GM15510 (cell line): ENCODE measurements around the gene TIAM1.

Experiments
- POLR2A ChIP-seq: IDR thresholded peaks from 3 replicates; pipeline ENCODE4 v1.6.1; 2011; ENCODE audit warnings: borderline replicate concordance; ENCODE audit not compliant: insufficient read length; ENCODE audit errors: extremely low read depth

Gene TIAM1

GRCh38 chr21:31176725-31177124 lies 167.3 kb downstream of the TIAM1 start:
- no peak for TF ChIP-seq POLR2A

DNA sequence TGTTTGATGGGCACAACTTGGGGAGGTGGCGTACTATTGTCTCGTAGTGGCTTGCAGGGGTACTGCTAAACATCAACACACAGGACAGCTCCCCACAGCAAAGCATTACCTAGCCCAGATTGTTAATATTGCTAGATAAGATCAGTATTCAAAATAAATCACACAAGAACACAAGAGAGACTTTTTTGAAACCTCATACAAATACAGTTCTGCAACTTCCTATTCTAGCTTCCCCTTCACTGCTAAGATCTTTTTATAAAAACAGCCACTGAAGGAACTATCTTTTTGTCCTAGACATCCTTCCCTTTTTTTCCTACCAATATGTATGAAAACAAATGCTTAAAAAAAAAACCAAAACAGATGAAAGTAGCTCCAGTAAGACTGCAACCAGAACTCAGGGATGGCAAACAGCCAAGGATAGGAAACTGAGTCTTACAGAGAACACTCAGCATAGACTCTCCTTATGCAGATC lies 167.9 kb downstream of the TIAM1 start:
- TF ChIP-seq POLR2A = no peak

GRCh38 chr21:31173881-31174555 lies 170.0 kb downstream of the TIAM1 start:
- TF ChIP-seq POLR2A = no peak

DNA sequence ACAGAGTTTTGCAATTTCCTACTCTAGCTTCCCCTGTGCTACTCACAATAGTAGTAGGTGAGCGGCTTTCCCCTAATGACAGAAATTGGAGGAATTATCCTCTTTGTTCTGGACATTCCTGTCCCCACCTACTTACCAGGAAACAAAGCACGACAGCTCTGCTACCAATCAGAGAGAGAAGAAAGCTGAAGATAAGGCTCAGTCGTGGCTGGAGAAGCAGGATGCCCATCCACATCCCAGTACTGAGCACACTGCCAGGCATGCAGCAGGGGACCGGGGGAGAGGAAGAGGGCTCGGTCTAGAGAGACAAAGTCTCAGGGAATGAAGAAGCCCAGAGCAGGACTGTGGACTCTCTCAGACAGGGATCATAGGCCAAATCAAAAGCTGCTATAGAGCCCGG lies 171.7 kb downstream of the TIAM1 start:
- no peak for TF ChIP-seq POLR2A

DNA sequence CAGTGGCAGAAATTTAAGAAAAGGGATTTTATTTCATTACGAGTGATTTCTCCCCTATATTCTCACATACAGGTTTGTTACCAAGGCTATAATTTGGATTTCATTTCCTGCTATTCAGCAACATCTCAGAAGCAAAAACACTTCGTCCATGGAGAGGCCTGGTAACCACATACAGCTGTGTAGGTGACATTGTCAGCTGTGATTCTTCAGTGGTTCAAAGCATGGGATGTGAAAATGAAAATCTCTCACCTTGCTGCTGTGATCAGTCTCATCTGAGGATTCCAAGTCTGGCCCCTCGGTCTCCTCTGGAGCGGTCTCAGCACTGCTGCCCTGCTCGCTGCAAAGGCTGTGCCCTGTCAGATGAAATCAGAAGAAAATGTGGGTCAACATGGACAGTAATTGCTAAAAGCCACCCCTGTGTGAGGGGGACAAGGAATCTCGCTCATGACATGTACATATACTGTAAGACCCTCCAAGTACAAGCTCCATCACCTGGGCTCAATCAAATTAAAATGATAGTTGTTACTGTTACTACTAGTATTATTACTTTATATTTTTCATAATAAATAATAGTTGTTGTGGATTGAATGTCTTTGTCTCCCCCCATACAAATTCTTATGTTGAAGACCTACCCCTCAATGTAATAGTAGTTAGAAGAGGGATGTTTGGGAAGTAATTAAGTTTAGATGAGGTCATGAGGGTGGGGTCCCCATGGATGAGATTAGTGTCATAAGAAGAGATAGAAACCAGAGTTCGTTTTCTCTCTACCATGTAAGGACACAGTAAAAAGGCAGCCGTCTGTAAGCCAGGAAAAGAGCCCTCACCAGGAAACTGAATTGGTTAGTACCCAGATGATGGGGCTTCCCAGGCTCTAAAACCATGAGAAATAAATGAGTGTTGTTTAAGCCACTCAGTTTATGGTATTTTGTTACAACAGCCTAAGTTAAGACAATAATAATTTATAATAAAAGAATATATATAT lies 179.1 kb downstream of the TIAM1 start:
- TF ChIP-seq POLR2A = no peak

DNA sequence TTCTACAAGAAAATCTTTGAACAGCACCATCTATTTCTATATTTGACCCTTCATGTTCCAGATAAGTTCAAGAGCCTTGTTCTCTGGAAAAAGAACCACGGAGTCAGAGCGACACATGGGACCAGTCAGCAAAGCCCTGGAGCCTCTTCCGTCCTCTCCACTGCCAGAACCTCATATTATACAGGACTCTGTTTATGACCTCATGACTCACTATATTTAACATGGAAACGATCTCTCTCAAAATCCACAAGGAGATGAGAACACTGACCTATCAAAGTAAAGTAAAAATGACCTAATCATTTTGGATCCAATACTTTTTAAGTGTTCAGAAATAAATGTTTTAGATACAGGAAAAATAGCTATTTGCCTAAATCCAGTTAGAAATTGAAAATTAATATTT lies 181.2 kb downstream of the TIAM1 start:
- TF ChIP-seq POLR2A = no peak

DNA sequence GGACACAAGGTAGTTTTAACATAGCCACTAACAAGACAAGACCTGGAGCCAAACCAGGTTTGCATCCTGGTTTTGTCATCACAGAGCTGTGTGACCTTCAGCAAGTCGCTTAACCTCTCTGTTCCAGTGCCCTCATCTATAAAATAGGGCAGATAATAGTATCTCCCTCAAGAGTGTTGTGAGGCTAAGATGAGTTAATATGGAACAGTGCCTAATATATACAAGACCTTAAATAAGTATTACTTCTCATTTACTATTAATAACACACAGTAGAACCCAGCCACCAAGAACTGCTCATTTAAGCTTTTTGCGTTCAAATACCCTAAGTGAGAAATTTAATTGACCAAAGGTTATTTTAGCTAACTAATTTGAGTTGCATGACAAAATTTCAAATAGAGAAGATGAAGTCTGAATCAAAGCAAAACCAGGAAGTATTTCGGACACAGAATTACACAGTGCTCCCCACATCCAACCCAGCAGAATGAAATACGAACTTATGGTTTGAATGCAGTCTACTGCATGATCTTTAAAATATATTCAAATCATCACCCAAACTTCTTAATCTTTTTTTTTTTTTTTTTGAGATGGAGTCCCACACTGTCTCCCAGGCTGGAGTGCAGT lies 181.9 kb downstream of the TIAM1 start:
- no peak for TF ChIP-seq POLR2A

DNA sequence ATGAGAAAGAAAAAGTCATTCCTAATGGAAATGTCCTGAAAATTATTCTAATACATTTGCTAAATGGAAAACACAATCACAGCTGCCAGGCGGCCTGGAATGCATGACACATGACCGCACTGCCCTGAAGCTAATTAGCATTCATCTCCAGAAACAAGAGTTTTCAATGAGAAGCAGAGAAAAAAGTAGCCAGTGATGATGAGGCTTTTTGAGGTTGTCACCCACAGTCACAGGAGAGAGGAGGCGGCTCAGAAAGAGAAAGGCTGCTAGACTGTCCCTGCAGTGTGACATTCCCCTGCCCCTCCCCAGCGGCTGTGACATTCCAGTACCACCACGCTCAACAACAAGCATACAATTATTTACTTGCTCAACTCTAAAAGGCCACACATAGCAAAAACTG lies 182.9 kb downstream of the TIAM1 start:
- TF ChIP-seq POLR2A = no peak

DNA sequence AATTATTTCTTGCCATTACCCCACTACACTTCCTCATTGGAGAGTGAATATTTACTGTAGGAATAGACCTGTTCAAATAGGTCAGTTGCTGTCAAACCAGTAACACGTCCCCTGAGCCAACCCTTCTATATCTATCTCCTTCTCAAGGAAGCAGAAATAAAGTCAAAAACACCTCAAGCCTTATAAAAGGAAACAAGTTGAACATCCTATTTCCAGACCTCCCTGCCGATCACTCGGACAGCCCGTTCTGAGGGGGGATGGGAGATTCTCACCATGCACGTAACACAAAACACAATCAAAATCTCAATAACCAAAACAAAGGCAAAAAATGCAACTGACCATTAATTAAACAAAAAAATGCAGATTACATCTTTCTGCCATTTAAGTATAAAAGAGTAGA lies 184.3 kb downstream of the TIAM1 start:
- no peak for TF ChIP-seq POLR2A

- no peak for TF ChIP-seq POLR2A
Observed at GRCh38 chr21:31158789-31159581, 185.1 kb downstream of the TIAM1 start.

GRCh38 chr21:31157756-31158155 lies 186.3 kb downstream of the TIAM1 start:
- no peak for TF ChIP-seq POLR2A

- TF ChIP-seq POLR2A = no peak
Observed at GRCh38 chr21:31156662-31157061, 187.4 kb downstream of the TIAM1 start.

DNA sequence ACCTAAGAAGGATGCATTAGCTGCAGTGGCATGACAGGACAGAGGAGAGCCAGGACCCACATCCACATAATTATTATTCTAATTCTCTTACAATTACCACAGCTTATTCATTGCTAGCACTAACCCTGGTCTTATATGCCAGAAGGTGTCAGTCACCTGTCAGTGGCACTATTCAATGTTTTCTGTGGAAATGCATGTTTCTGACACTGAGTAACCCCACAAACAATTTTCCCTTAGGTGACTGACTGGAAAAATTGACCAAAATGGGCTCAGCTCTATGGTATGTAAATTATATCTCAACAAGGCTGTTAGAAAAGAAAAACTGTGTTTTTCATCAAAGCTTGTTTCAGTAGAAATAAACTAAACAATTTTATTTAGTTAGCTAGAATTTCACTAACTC lies 187.9 kb downstream of the TIAM1 start:
- TF ChIP-seq POLR2A = no peak
